ENCODE data around the gene ZMPSTE24. TPM values are rescaled to one million over a fixed set of nuclear protein-coding genes. Genes with fewer than 3 reads are reported as not detected.

Gene ZMPSTE24
- total RNA-seq, 1 donor from 2014 or later: 25.5 TPM

DNA sequence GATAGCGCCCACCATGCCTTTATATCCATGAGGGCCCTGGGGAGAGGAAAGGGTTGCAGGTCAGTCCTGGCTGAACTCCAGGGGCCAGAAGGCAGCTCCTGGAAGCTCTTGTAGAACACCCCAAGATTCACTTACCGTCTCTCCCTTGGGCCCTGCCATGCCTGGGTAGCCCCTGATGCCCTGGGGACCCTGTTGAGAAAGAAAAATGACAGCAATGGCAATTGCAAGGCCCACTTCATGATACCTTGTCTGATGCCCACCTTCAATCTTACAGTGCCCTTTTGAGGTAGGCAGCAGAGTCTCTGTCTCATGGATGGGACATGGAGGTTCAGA, 52.1 kb downstream of the ZMPSTE24 start:
- Histone ChIP-seq H3K9me3 (no peaks in the 10 kb centered on the region), H3K27me3 (no peaks in the 10 kb centered on the region), H3K36me3 (no peaks in the 10 kb centered on the region), H3K4me3 (no peak overlapping the region), H3K4me1 (peaks cover 11% of the 10 kb centered on the region), H3K27ac (no peak overlapping the region)
- no peak for DNase-seq (ENCODE audit: extremely low spot score in 2 of 2)
- TF ChIP-seq POLR2AphosphoS5 (IDR thresholded peaks at IDR 0.05; ENCODE audit: insufficient read depth in 1 of 2, low read depth in 1 of 2) (no peak), POLR2A (IDR thresholded peaks at IDR 0.05) (no peak)
- TF ChIP-seq, protein P1, sequence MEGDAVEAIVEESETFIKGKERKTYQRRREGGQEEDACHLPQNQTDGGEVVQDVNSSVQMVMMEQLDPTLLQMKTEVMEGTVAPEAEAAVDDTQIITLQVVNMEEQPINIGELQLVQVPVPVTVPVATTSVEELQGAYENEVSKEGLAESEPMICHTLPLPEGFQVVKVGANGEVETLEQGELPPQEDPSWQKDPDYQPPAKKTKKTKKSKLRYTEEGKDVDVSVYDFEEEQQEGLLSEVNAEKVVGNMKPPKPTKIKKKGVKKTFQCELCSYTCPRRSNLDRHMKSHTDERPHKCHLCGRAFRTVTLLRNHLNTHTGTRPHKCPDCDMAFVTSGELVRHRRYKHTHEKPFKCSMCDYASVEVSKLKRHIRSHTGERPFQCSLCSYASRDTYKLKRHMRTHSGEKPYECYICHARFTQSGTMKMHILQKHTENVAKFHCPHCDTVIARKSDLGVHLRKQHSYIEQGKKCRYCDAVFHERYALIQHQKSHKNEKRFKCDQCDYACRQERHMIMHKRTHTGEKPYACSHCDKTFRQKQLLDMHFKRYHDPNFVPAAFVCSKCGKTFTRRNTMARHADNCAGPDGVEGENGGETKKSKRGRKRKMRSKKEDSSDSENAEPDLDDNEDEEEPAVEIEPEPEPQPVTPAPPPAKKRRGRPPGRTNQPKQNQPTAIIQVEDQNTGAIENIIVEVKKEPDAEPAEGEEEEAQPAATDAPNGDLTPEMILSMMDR (IDR thresholded peaks at IDR 0.05): no peak
- intact Hi-C loops (cut with DNase I): no loop called here

DNA sequence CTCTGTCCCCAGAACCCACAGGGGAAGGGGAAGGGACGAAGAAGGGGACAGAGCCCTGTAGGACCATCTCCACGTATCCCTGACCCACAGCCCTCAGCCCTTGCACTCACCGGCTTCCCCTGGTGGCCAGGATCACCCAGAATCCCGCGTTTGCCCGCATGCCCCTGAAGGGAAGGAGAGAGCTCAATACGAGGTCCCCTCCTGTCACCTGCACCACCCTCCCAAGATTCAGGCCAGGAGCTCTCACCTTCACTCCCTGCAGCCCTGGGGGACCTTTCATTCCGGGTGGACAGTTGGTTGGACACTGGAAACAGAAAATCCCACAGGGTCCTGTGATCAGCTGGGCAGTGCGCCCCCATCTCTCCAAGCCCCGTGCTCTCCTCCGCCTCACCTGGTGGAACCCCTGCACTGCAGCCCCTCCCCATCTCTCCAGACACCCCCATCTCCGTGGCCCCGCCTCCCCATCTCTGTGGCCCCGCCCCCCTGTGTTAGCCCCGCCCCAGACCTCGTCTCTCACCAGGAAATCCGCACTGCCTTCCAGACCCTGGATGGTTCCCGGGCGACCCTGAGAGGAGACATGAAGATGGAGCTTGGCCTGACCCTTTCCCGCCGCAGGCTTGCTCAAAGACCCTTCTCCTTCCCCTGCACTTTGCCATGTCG, 53.1 kb downstream of the ZMPSTE24 start:
- Histone ChIP-seq H3K4me3 (no peak overlapping the region), H3K9me3 (no peaks in the 10 kb centered on the region), H3K27me3 (no peaks in the 10 kb centered on the region), H3K36me3 (no peaks in the 10 kb centered on the region), H3K27ac (no peak overlapping the region), H3K4me1 (peaks cover 20% of the 10 kb centered on the region)
- DNase-seq (ENCODE audit: extremely low spot score in 2 of 2): peak in 1 of 2 donors; percentile 87
- no peak for TF ChIP-seq POLR2A (IDR thresholded peaks at IDR 0.05)
- TF ChIP-seq POLR2AphosphoS5 (IDR thresholded peaks at IDR 0.05; ENCODE audit: insufficient read depth in 1 of 2, low read depth in 1 of 2): no peak
- TF ChIP-seq, protein P1 (IDR thresholded peaks at IDR 0.05): no peak
- intact Hi-C loops (cut with DNase I): no loop called here

DNA sequence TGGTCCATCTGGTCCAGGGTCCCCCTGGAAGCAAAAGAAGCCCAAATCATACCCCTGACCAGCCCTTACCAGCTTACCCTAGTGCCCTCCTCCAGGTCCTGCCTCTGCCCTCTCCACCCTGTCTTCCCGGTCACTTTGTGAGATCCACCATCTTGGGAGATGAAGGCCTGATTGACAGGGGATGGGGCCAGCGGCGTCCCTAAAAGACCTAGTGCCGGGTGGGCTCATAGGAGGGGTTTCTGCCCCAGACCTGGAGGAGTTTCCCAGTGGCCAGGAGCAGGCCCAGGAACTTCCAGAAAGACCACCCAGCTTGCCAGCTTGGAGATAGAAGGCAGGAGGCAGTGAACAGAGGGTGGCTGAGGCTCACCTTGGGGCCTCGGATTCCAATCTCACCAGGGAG, 53.7 kb downstream of the ZMPSTE24 start:
- no peak overlapping the region for H3K4me3 ChIP-seq
- intact Hi-C loops (cut with DNase I): no loop called here
- peak in 1 of 2 donors; percentile 37 for DNase-seq (ENCODE audit: extremely low spot score in 2 of 2)
- TF ChIP-seq POLR2A (IDR thresholded peaks at IDR 0.05): no peak
- H3K36me3 ChIP-seq: no peaks in the 10 kb centered on the region
- no peaks in the 10 kb centered on the region for H3K9me3 ChIP-seq
- H3K27me3 ChIP-seq: no peaks in the 10 kb centered on the region
- H3K4me1 ChIP-seq: peaks cover 26% of the 10 kb centered on the region
- no peak overlapping the region for H3K27ac ChIP-seq

DNA sequence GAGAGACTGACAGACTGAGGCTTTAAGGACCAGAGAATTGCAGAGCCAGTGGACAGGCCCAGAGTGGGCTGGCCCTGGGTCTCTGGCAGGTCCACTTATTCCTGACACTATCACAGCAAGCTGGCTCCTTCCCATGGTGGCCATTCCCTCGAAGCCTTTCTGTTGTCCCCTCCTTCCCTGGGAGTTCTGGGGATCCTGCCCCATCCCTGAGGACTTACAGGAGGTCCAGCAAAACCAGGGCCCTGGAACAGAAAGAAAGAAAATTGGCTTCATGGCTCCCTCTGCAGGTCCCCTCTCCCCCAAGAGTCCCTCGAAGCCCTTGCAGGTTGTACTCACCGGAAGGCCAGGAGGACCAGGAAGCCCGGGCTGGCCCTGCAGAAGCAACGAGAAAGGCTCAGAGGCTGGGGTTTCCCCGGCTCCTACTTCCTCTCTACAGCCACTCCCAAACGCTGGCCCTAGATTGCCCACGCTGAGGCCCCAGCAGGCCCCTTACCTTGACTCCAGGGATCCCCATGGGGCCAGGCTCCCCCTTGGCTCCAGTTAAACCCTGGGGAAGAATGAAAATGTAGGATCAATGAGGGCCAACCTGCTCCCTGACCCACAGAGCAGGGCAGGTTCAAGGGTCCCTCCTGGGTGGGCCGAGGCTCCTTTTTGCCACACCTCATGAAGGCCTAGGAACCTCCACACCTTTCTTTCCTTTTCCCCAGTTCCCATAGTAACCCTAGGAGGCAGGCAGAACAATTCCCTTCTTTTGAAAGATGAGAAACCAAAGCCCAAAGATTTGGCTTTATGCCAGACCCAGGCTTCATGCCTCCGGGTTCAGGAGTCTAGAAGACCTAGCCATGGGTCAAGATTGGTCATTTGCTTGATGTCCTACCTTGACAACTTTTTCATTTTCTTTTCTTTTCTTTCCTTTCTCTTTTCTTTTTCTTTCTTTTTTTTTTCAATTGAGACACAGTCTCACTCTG, 54.5 kb downstream of the ZMPSTE24 start:
- peaks cover 34% of the 10 kb centered on the region for H3K4me1 ChIP-seq
- intact Hi-C loops (cut with DNase I): no loop called here
- H3K27ac ChIP-seq: no peak overlapping the region
- DNase-seq (ENCODE audit: extremely low spot score in 2 of 2): peak in 1 of 2 donors; percentile 70
- H3K9me3 ChIP-seq: no peaks in the 10 kb centered on the region
- TF ChIP-seq POLR2AphosphoS5 (IDR thresholded peaks at IDR 0.05; ENCODE audit: insufficient read depth in 1 of 2, low read depth in 1 of 2) (no peak), POLR2A (IDR thresholded peaks at IDR 0.05) (no peak)
- TF ChIP-seq, protein P1 (IDR thresholded peaks at IDR 0.05): no peak
- no peaks in the 10 kb centered on the region for H3K36me3 ChIP-seq
- no peak overlapping the region for H3K4me3 ChIP-seq
- peaks cover 3% of the 10 kb centered on the region for H3K27me3 ChIP-seq

DNA sequence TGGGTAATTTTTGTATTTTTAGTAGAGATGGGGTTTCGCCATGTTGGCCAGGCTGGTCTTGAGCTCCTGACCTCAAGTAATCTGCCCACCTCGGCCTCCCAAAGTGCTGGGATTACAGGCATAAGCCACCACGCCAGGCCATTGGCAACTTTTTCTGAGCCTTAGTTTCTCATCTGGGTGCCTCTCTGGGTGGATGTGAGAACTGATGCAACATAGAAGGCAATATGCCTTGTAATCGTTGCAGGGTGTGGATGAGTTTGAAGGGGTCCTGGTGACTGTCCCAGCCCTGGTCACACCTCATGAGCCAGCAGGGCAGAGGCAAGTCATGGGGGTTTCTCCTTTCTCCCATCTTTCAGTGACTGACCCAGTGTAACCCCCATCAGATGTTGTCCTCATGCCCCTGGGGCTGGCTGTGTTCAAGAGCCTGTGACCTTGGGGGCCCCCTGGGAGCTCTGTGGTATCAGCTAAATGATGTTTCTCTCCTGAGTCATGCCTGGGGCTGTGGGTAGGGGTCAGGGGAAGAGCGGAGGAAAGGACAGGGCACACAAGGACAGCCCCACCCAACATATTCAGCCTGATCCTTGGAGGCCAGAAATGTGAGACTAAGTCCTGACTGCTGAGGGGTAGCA, 55.4 kb downstream of the ZMPSTE24 start:
- Histone ChIP-seq H3K27me3 (peaks cover 7% of the 10 kb centered on the region), H3K4me1 (peaks cover 36% of the 10 kb centered on the region), H3K4me3 (no peak overlapping the region), H3K36me3 (no peaks in the 10 kb centered on the region), H3K27ac (no peak overlapping the region), H3K9me3 (no peaks in the 10 kb centered on the region)
- peak in 1 of 2 donors; percentile 94 for DNase-seq (ENCODE audit: extremely low spot score in 2 of 2)
- intact Hi-C loops (cut with DNase I): no loop called here
- TF ChIP-seq, protein P1 (IDR thresholded peaks at IDR 0.05): no peak
- TF ChIP-seq POLR2A (IDR thresholded peaks at IDR 0.05): no peak
- no peak for TF ChIP-seq POLR2AphosphoS5 (IDR thresholded peaks at IDR 0.05; ENCODE audit: insufficient read depth in 1 of 2, low read depth in 1 of 2)

Measured in vagina (tissue), 2 donors.